SK-N-SH treated with all-trans-retinoic acid at 6 μM for 48 hours (cell line): ENCODE measurements around the gene KRTAP1-3.

Experiments
- ARNTL ChIP-seq: fragments of 450-650 bp; formaldehyde crosslinking; IDR thresholded peaks from 2 replicates; pipeline ENCODE4 v1.5.0; 2020; ENCODE audit warnings: low read depth, mild to moderate bottlenecking, moderate library complexity, borderline replicate concordance
- BACH2 ChIP-seq: fragments of 250-450 bp; sonication (Bioruptor Pico); IDR thresholded peaks from 2 replicates; pipeline ENCODE4 v1.9.0; 2021; ENCODE audit warnings: mild to moderate bottlenecking, borderline replicate concordance
- ESRRG ChIP-seq: fragments of 250-450 bp; sonication (Bioruptor Pico); IDR thresholded peaks from 2 replicates; pipeline ENCODE4 v1.6.1; 2021; ENCODE audit warnings: mild to moderate bottlenecking
- GLIS3 ChIP-seq: fragments of 250-450 bp; sonication (Bioruptor Pico); IDR thresholded peaks from 2 replicates; pipeline ENCODE4 v1.5.0; 2020; ENCODE audit warnings: mild to moderate bottlenecking, moderate library complexity
- ISL1 ChIP-seq: fragments of 250-450 bp; sonication (Bioruptor Pico); IDR thresholded peaks from 2 replicates; pipeline ENCODE4 v2.1.2; 2022; ENCODE audit warnings: mild to moderate bottlenecking, moderate library complexity
- OSR1 ChIP-seq: fragments of 250-450 bp; sonication (Bioruptor Pico); IDR thresholded peaks from 2 replicates; pipeline ENCODE4 v1.8.0; 2022; ENCODE audit warnings: moderate library complexity, mild to moderate bottlenecking, inconsistent platforms
- PATZ1 ChIP-seq: fragments of 250-450 bp; sonication (Bioruptor Pico); IDR thresholded peaks from 2 replicates; pipeline ENCODE4 v1.8.0; 2020; ENCODE audit warnings: mild to moderate bottlenecking, moderate library complexity, borderline replicate concordance
- RARB ChIP-seq: fragments of 250-450 bp; sonication (Bioruptor Pico); IDR thresholded peaks from 2 replicates; pipeline ENCODE4 v1.8.0; 2021; ENCODE audit warnings: mild to moderate bottlenecking, moderate library complexity
- TCF4 ChIP-seq: fragments of 250-450 bp; sonication (Bioruptor Pico); IDR thresholded peaks from 2 replicates; pipeline ENCODE4 v1.8.0; 2021; ENCODE audit warnings: mild to moderate bottlenecking, moderate library complexity, borderline replicate concordance
- TOX ChIP-seq: fragments of 250-450 bp; sonication (Bioruptor Pico); IDR thresholded peaks from 2 replicates; pipeline ENCODE4 v1.8.0; 2021; ENCODE audit warnings: mild to moderate bottlenecking, moderate library complexity, borderline replicate concordance
- ZC3H10 ChIP-seq: fragments of 250-450 bp; sonication (Bioruptor Pico); IDR thresholded peaks from 2 replicates; pipeline ENCODE4 v1.5.1; 2021; ENCODE audit warnings: mild to moderate bottlenecking, moderate library complexity
- ZFP30 ChIP-seq: fragments of 450-650 bp; formaldehyde crosslinking; IDR thresholded peaks from 2 replicates; pipeline ENCODE4 v1.5.0; 2022; ENCODE audit warnings: mild to moderate bottlenecking, moderate library complexity
- TF ChIP-seq, protein P1 (sequence below): fragments of 250-450 bp; sonication (Bioruptor Pico); IDR thresholded peaks from 2 replicates; pipeline ENCODE4 v1.5.1; 2020; ENCODE audit warnings: low read depth, mild to moderate bottlenecking, moderate library complexity
- TF ChIP-seq, protein P2 (sequence below): fragments of 250-450 bp; sonication (Bioruptor Pico); IDR thresholded peaks from 2 replicates; pipeline ENCODE4 v1.5.1; 2021; ENCODE audit warnings: mild to moderate bottlenecking, moderate library complexity

DNA sequence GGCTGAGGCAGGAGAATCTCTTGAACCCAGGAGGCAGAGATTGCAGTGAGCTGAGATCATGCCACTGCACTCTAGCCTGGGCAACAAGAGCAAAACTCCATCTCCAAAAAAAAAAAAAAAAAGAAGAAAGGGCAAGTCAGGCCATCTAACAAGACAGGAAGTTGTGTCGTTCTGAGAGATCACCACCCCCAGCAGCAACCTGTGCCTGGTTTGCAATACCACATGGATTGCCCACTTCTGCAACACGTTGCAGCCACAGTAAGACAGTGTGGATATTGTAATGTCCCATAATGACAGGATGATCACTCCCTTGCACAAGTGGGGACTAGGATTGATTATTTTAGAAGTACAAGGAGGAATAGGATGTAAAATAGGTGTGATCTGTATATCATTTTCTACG, 34.4 kb upstream of the KRTAP1-3 start:
- no peak for TF ChIP-seq ARNTL (CRISPR knock-in tag)
- no peak for TF ChIP-seq ZFP30
- TF ChIP-seq ZC3H10 (CRISPR knock-in tag), result no peak
- TF ChIP-seq, protein P1, sequence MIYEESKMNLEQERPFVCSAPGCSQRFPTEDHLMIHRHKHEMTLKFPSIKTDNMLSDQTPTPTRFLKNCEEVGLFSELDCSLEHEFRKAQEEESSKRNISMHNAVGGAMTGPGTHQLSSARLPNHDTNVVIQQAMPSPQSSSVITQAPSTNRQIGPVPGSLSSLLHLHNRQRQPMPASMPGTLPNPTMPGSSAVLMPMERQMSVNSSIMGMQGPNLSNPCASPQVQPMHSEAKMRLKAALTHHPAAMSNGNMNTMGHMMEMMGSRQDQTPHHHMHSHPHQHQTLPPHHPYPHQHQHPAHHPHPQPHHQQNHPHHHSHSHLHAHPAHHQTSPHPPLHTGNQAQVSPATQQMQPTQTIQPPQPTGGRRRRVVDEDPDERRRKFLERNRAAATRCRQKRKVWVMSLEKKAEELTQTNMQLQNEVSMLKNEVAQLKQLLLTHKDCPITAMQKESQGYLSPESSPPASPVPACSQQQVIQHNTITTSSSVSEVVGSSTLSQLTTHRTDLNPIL (CRISPR knock-in tag), result no peak
- TF ChIP-seq RARB (CRISPR knock-in tag), result no peak
- no peak for TF ChIP-seq OSR1 (CRISPR knock-in tag)
- no peak for TF ChIP-seq PATZ1 (CRISPR knock-in tag)
- TF ChIP-seq GLIS3, result no peak
- TF ChIP-seq ESRRG (CRISPR knock-in tag), result no peak
- TF ChIP-seq, protein P2, sequence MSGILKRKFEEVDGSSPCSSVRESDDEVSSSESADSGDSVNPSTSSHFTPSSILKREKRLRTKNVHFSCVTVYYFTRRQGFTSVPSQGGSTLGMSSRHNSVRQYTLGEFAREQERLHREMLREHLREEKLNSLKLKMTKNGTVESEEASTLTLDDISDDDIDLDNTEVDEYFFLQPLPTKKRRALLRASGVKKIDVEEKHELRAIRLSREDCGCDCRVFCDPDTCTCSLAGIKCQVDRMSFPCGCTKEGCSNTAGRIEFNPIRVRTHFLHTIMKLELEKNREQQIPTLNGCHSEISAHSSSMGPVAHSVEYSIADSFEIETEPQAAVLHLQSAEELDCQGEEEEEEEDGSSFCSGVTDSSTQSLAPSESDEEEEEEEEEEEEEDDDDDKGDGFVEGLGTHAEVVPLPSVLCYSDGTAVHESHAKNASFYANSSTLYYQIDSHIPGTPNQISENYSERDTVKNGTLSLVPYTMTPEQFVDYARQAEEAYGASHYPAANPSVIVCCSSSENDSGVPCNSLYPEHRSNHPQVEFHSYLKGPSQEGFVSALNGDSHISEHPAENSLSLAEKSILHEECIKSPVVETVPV (CRISPR knock-in tag), result no peak
- no peak for TF ChIP-seq TCF4 (CRISPR knock-in tag)
- no peak for TF ChIP-seq TOX
- TF ChIP-seq ISL1 (CRISPR knock-in tag), result no peak
- TF ChIP-seq BACH2 (CRISPR knock-in tag), result no peak
